ENCODE data around the gene ZNF581.

DNA sequence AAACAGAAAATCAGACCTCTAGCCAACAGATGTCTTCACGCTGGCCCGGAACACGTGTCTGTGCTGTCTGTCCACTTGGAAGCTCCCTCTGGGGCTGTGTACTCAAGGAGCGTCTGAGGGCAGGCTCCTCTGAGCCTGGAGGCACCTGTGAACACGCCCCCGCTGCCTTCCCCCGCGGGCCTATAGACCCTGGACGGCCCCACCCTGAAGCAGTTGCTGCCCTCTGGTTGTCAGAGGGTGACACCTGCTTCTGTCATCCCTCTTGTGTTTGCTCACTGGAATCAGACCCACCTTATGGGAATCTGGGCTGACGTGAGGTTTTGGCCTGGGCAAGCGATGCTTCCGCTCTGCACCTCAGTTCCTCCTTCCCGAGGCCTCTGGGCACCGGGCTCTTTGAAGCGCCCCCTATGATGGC lies 50.8 kb downstream of the ZNF581 start:
- TF ChIP-seq, protein P1, sequence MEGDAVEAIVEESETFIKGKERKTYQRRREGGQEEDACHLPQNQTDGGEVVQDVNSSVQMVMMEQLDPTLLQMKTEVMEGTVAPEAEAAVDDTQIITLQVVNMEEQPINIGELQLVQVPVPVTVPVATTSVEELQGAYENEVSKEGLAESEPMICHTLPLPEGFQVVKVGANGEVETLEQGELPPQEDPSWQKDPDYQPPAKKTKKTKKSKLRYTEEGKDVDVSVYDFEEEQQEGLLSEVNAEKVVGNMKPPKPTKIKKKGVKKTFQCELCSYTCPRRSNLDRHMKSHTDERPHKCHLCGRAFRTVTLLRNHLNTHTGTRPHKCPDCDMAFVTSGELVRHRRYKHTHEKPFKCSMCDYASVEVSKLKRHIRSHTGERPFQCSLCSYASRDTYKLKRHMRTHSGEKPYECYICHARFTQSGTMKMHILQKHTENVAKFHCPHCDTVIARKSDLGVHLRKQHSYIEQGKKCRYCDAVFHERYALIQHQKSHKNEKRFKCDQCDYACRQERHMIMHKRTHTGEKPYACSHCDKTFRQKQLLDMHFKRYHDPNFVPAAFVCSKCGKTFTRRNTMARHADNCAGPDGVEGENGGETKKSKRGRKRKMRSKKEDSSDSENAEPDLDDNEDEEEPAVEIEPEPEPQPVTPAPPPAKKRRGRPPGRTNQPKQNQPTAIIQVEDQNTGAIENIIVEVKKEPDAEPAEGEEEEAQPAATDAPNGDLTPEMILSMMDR (IDR thresholded peaks at IDR 0.05): no peak
- no peak for TF ChIP-seq POLR2A (IDR thresholded peaks at IDR 0.05)

Measured in esophagus squamous epithelium (tissue), 4 donors.